Fibroblast of villous mesenchyme (primary cell): ENCODE data around the gene CDH4. TPM values are rescaled to one million over a fixed set of nuclear protein-coding genes. Genes with fewer than 3 reads are reported as not detected.
"Not testable (repeated sequence)": the region's sequence is repeated elsewhere in the genome, so short reads cannot be mapped to it uniquely, and the experiment has no call there.

Experiments used
- DNase-seq: peaks from one replicate; pipeline ENCODE4 v3.0.0-alpha.2; 2010; ENCODE audit warnings: low read depth
- H3K4me3 ChIP-seq: 2 replicates; pipeline ENCODE4 v1.5.1; 2011; ENCODE audit warnings: low read depth, mild to moderate bottlenecking, low read length
- total RNA-seq: library from RNA; depleted of rRNA; stranded (reverse); fragments of >200 nt; gene quantifications from 2 replicates; pipeline ENCODE4 v1.2.3, GENCODE V29; 2012
- TF ChIP-seq, protein P1 (sequence below): IDR thresholded peaks from 2 replicates; pipeline ENCODE4 v1.5.1; 2012; ENCODE audit warnings: low read depth, mild to moderate bottlenecking, low read length; ENCODE audit not compliant: insufficient read depth

CDH4 gene
- total RNA-seq, 1 donor, result 1.7 TPM

DNA sequence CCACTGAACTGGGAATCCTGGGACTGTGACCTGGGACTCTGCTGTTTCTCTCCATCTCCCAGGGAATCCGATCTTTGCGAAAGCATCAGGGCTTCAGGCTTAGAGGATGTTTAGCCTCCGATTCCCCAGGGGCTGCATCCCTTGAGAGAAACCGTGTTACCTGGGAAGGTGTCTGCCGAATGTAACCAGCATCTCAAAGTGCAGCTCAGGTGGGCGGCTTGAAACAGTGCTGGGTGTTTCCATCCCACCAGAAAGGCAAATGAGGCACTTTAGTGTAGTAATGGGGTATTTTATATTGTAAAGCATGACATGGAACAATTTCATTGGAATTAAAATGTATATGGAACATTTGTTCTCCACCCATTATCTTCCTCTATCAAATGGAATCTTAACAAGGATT lies 15.2 kb downstream of the CDH4 start:
- DNase-seq, result no peak
- TF ChIP-seq, protein P1, sequence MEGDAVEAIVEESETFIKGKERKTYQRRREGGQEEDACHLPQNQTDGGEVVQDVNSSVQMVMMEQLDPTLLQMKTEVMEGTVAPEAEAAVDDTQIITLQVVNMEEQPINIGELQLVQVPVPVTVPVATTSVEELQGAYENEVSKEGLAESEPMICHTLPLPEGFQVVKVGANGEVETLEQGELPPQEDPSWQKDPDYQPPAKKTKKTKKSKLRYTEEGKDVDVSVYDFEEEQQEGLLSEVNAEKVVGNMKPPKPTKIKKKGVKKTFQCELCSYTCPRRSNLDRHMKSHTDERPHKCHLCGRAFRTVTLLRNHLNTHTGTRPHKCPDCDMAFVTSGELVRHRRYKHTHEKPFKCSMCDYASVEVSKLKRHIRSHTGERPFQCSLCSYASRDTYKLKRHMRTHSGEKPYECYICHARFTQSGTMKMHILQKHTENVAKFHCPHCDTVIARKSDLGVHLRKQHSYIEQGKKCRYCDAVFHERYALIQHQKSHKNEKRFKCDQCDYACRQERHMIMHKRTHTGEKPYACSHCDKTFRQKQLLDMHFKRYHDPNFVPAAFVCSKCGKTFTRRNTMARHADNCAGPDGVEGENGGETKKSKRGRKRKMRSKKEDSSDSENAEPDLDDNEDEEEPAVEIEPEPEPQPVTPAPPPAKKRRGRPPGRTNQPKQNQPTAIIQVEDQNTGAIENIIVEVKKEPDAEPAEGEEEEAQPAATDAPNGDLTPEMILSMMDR, result no peak
- H3K4me3 ChIP-seq, result no peak overlapping the region

DNA sequence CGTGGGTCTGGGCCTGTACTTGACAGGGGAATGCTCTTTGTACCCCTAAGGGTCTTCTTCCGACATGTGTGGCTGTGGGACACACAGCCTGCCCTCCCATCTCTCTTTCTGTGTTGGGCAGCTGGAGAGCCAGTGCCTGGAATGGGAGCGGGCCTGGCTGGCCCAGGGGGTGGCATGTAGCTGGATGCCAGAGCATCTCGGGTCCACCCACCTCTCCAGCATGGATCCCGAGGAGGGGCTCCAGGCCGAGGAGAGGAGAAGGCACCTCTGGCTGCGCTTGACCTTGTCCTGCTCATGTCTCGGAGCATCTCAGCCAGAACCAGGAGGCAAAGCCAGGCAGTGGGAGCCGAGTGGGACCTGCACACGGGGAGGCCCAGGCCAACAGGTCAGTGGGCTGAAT lies 16.0 kb downstream of the CDH4 start:
- TF ChIP-seq, protein P1, result no peak
- DNase-seq, result no peak
- no peak overlapping the region for H3K4me3 ChIP-seq

DNA sequence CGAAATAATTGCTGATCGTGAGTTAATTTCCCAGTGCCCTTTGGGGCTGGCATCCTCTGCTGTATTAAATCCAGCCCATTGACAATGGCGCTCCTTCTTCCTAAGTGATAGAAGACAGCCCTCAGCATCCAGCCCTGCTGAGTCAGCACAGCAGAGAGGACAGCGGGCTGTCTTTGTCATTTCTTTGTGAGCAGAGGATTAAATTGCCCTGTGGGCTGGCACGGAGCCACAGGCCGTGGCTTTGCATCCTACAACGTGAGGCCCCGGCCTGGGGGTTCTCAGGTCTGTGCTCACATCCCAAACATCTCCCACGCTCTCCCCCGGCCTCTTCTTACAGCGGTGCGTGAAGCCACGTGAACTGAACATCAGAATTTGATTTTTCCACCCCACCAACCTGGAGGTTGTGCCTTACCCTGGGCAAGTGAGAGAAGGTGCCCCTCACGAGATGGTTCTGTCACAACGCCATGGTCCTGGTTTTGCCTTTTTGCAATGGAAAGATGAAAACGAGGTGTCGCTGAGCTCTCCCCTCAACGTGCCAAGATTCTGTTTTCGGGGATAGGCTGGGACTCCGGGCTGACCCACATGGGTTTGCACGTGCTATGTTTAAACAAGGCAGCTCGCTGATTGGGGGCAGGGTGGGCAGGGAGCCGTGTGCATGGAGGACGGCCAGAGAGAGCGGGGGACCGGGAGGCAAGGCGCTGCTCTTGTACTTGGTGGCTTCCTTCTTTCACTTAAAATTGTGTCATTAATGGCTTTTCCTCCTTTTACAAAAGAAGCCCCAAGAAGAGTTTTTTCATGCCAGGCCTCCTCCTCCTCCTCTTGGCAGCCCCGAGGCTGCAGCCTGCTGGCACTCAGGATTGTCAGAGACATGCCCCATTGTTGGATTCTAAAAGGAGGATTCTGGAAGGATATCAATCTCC lies 19.5 kb downstream of the CDH4 start:
- TF ChIP-seq, protein P1, result no peak
- no peak for DNase-seq

DNA sequence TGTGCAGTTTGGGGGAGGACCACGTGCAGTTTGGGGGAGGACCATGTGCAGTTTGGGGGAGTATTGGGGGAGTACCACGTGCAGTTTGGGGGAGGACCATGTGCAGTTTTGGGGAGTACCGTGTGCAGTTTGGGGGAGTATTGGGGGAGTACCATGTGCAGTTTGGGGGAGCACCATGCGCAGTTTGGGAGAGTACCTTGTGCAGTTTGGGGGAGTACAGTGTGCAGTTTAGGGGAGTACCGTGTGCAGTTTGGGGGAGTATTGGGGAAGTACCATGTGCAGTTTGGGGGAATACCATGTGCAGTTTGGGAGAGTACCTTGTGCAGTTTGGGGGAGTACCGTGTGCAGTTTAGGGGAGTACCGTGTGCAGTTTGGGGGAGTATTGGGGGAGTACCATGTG lies 21.0 kb downstream of the CDH4 start:
- DNase-seq, H3K4me3 ChIP-seq: not testable (repeated sequence)

More for the DNA sequence above, 19.5 kb downstream of the CDH4 start:
- H3K4me3 ChIP-seq, result no peak overlapping the region

DNA sequence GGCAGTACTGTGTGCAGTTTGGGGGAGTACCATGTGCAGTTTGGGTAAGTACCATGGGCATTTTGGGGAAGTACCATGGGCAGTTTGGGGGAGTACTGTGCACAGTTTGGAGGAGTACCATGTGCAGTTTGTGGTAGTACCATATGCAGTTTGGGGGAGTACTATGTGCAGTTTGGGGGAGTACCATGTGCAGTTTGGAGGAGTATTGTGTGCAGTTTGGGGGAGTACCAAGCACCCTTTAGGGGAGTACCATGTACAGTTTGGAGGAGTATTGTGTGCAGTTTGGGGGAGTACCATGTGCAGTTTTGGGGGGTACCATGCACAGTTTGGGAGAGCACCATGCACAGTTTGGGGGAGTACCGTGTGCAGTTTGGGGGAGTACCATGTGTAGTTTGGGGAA lies 21.6 kb downstream of the CDH4 start:
- not testable (repeated sequence) for H3K4me3 ChIP-seq, DNase-seq

DNA sequence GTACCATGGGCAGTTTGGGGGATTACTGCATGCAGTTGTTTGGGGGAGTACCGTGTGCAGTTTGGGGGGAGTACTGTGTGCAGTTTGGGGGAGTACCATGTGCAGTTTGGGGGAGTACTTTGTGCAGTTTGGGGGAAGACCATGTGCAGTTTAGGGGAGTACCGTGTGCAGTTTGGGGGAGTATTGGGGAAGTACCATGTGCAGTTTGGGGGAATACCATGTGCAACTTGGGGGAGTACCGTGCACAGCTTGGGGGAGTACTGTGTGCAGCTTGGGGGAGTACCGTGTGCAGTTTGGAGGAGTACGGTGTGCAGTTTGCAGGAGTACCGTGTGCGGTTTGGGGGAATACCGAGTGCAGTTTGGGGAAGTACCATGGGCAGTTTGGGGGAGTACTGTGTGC lies 22.3 kb downstream of the CDH4 start:
- DNase-seq, result no peak
- TF ChIP-seq, protein P1, result no peak
- no peak overlapping the region for H3K4me3 ChIP-seq

DNA sequence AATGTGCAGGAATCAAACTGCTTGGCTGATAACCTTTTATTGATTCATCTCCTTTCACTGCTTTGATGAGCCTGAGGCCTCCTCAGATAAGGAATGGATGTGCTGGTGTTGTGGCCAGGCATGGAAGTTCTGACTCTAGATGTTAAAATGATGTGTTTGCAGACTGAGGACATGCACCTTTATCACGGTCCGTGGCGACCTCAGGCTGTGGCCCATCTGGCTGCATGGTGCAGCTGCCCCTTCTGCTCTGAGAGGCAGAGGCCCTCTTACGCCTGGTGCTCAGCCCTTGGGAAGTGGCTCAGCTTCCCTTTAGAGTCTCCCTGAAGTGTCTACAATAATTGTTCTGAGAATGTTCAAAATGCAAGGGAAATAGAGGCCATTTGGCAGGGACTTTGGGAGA lies 26.2 kb downstream of the CDH4 start:
- no peak for DNase-seq
- no peak overlapping the region for H3K4me3 ChIP-seq
- TF ChIP-seq, protein P1, result no peak

DNA sequence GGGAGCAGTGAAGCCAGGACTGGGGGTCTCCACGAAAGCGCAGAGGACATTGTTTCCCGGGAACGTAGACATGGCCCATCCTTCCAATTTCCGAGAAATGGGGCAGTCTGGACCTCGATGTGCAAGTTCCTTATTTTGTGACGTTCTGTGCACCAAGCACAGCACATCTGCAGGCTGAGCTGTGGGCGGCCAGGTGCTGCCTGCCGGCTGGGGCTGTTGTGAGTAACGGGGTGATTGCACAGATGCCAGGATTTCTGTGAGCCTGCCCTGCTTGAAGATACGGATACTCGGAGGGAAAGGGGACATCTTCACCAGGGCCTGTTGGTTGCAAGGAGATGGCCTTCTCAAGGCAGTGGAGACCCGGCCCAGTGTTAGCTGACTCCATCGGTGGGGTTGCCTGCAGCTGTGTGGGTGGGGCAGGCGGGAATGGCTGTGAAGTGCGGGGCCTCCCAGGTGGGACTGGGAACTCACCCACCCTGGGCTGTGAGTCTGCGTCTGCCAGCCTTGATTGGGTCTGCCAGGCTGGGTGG lies 27.6 kb downstream of the CDH4 start:
- TF ChIP-seq, protein P1, result no peak
- no peak for DNase-seq
- no peak overlapping the region for H3K4me3 ChIP-seq
